NCI-H187 (cell line): Measurements from ENCODE around the gene GPD2.
"Not testable (repeated sequence)": the region's sequence is repeated elsewhere in the genome, so short reads cannot be mapped to it uniquely, and the experiment has no call there.

Experiments
- DNase-seq, 2 experiments: peaks; one replicate each; lab custom pipeline; 2025; lab: John Stamatoyannopoulos, UW

Gene GPD2

GRCh38 chr2:156476021-156476849 is 40.1 kb downstream of the GPD2 start:
- no peak for DNase-seq

- no peak for DNase-seq
Observed at GRCh38 chr2:156476850-156477206, 40.6 kb downstream of the GPD2 start.

GRCh38 chr2:156480376-156480775 is 44.2 kb downstream of the GPD2 start:
- no peak for DNase-seq

GRCh38 chr2:156481312-156481711 is 45.1 kb downstream of the GPD2 start:
- no peak for DNase-seq

GRCh38 chr2:156483741-156484173 is 47.6 kb downstream of the GPD2 start:
- no peak for DNase-seq

- DNase-seq: no peak
Observed at GRCh38 chr2:156486147-156486546, 50.0 kb downstream of the GPD2 start.

GRCh38 chr2:156486614-156487013 is 50.4 kb downstream of the GPD2 start:
- DNase-seq: no peak

- no peak for DNase-seq
Observed at GRCh38 chr2:156489195-156489594, 53.0 kb downstream of the GPD2 start.

- no peak for DNase-seq
Observed at GRCh38 chr2:156489750-156490465, 53.7 kb downstream of the GPD2 start.

GRCh38 chr2:156490466-156490840 is 54.3 kb downstream of the GPD2 start:
- DNase-seq: no peak

- no peak for DNase-seq
Observed at GRCh38 chr2:156491176-156491575, 55.0 kb downstream of the GPD2 start.

GRCh38 chr2:156492979-156493378 is 56.8 kb downstream of the GPD2 start:
- no peak for DNase-seq

- not testable (repeated sequence) for DNase-seq
Observed at GRCh38 chr2:156495998-156496397, 59.8 kb downstream of the GPD2 start.

- no peak for DNase-seq
Observed at GRCh38 chr2:156505696-156506095, 69.5 kb downstream of the GPD2 start.

- DNase-seq: no peak
Observed at GRCh38 chr2:156511122-156511521, 74.9 kb downstream of the GPD2 start.

- no peak for DNase-seq
Observed at GRCh38 chr2:156511803-156512202, 75.6 kb downstream of the GPD2 start.

GRCh38 chr2:156512451-156512850 is 76.3 kb downstream of the GPD2 start:
- no peak for DNase-seq

GRCh38 chr2:156513219-156513618 is 77.0 kb downstream of the GPD2 start:
- DNase-seq: no peak

- no peak for DNase-seq
Observed at GRCh38 chr2:156517419-156517818, 81.2 kb downstream of the GPD2 start.

GRCh38 chr2:156518138-156518537 is 82.0 kb downstream of the GPD2 start:
- no peak for DNase-seq

- no peak for DNase-seq
Observed at GRCh38 chr2:156522864-156523440, 86.8 kb downstream of the GPD2 start.

GRCh38 chr2:156526950-156527636 is 90.9 kb downstream of the GPD2 start:
- no peak for DNase-seq
